GM19455 (cell line): ENCODE data around the gene LEO1.

Experiments used
- ATAC-seq: cut with Tn5 transposase; IDR thresholded peaks from one replicate; pipeline ENCODE4 v1.9.1; 2021; ENCODE audit not compliant: unreplicated experiment

The LEO1 gene

DNA sequence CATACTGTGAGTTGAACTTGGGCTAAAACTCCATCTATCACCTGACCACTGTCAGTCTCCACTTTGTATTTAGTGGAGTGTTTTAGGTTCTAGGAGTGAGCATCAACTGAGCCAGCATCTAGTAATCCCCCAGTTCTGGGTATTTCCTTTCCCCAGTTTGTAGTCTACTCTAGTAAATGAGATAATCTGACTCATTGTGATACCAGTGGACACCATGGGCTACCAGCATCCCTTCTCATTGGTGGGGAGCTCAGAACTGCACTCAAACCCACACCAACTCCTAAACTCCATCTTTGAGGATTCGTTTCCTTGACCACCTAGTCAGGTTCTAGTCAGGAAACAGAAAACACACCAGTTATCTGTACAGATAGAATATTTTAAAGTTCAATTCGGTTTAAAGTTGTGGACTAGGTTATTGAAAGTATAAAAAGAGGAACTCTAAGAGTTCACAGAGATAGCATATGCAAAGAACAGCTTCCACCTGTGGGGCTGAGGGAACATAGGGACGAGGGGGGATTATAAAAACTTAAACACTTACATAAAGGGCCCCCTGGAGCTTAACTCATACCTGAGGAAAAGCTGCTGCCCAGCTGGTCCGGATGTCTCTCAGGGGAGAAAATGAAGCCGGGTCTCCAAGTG is 36.0 kb downstream of the LEO1 start:
- ATAC-seq = peak; percentile 83

DNA sequence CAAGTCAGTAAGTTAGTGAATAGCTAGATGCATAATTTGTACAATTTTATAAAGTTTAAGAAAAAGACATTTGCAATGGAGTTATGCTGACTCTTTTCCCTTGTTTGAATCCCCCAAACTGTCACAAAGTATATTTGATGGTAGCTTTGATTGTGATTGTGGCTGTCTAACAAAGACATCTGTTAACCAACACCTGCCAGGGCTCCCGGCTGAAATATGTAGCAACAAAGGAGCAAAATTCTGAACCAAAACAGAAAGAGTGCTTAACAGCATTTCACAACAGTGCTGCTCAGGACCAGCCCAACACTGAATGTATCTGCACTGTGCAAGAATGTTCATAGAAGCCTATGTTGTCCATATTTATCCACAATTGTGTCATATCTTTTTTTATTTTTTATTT is 39.4 kb downstream of the LEO1 start:
- ATAC-seq = no peak

DNA sequence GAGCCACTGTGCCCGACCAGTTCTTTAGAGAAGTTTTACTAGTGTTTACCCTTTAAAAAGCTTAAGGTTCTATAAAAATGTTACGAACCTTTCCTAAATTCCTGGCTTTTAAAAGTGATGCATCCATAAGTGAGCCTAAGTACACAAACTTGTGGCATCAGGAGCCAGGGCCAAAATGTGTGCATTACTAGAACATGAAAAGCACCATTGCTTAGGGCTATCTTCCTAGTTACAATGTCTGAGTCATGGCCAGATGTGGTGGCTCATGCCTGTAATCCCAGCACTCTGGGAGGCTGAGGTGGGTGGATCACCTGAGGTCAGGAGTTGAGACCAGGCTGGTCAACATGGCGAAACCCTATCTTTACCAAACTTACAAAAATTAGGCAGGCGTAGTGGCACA is 39.9 kb downstream of the LEO1 start:
- ATAC-seq = no peak

- ATAC-seq = no peak
Observed at GRCh38 chr15:51931016-51931415, 40.6 kb downstream of the LEO1 start.

GRCh38 chr15:51926809-51927208 is 44.8 kb downstream of the LEO1 start:
- ATAC-seq = no peak

DNA sequence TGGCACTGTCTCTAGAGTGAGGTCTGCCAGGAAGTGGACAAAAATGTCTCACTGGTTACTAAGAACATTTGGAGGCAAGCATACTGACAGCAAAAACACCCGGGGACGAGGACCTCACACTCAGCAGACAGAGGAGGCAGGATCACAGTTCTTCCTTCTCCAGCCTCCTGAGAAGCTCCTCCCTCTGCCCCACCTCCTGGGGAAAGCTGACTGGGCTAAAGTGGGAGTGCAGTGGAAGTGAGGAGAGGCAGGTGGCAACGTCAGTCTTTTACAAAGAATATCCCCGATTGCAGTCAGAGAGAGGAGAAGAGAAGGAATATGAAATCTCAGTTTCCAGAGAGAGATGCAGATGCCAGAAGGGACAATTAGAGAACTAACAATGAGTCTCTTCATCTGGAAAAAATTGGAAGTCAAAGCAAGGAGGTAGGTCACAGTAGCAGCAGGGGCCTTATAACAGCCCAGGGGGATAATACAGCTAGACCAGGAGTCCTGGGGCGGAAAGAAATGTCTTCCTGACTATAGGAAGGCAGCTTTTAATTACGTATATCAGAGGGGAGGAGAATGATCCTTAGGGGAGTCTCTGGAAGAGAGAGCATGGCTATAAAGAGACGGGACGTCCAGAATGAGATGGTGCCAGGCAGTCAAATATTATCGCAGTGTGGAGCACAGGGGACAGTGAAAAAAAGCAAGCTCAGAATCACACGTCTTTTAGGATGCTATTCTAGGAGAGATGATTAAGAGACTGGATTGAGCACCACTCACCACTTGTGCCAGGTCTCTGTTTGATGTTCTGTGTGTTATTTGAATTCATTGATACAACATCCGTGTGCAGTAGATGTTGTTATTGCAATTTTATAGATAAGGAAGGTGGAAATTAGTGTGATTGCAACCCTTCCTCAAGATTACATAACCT is 47.2 kb downstream of the LEO1 start:
- ATAC-seq = no peak

DNA sequence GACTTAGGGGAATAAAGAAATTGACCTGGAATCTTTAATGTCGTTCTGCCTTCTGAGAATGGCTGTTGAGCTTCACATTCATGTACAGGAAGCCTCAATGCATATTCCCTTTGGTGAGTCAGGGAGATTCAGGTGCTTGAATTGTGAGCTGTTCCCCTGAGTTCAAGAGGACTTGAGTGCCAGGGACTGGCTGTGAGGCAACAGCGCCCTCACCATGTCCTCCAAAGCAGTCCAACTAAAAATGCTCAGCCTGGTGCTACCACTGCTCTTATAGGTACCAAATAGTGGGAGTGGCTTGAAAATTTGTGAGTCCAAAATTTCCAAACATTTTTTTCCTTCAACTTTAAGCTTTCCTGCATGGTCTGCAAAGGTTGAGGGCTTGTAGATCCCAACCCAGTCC is 54.1 kb downstream of the LEO1 start:
- ATAC-seq = no peak

DNA sequence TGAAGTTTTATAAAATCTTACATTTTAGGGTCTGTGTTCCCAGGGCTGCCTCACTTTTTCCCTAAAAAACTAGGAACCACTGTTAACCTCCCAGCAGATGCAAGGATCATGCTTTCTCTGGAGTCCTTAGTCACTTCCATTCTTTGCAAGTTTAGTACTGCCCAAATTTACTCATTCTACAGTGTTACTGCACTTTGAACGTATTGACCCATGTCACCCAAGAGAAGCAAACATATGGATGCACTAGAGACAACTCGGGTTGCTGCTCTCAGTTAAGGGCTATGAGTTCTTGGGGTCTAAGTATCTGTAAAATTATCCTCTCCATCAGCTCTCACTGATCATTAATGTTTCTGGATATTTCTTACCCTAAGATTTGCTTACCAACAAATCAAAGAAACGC is 59.0 kb downstream of the LEO1 start:
- no peak for ATAC-seq

GRCh38 chr15:51909584-51909983 is 62.0 kb downstream of the LEO1 start:
- no peak for ATAC-seq

GRCh38 chr15:51908316-51908715 is 63.3 kb downstream of the LEO1 start:
- ATAC-seq = no peak

DNA sequence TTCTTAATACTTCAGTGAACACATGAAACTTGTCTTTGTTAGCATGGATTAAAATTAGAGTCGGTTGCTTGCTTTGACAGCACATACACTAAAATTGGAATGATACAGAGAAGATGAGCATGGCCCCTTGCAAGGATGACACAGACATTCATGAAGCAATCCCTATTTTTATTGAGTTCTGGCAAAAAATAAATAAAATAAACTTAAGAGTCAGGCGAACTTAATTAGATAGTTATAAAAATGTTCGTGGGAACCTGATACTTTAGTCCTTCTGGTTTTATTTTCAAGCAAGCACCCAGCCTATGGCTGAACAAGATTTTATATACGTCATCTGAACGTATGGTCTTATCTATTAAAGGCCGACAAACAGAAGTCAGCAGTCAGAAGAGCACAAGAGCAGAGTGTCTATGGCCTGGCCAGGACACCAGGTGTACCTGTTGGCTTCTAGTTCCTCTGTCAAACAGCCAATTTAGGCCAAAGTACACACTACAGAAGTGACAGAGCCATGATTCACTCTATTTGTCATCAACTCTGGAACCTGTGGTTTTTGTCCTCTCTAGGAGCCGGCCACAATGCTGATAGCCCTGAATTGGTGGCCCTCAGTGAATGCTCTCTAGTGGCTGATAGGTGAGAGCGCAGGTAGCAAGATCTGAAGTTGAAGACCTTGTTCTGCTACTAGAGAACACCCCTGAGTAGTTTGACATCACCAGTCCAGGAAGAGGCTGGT is 64.3 kb downstream of the LEO1 start:
- ATAC-seq = no peak

GRCh38 chr15:51904931-51905330 is 66.6 kb downstream of the LEO1 start:
- ATAC-seq = no peak

DNA sequence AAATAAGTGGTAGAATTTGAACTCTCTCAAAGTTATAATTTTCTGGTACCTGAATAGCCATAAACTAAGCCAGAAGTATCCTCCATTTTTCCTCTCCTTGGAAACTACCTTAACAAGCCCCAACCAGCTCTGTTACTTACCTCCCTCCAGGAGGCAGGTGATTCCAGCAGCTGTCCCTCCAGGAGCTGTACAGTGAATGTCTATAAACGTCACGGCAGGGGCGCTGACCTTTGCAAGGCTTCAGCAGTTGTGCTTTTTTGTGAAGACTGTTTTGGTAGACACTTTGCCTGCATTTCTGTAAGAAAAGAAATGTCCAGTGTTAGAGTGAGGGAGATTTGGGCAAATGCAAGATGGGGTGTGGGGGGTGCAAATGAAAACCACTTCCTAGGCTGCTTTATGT is 67.2 kb downstream of the LEO1 start:
- no peak for ATAC-seq

DNA sequence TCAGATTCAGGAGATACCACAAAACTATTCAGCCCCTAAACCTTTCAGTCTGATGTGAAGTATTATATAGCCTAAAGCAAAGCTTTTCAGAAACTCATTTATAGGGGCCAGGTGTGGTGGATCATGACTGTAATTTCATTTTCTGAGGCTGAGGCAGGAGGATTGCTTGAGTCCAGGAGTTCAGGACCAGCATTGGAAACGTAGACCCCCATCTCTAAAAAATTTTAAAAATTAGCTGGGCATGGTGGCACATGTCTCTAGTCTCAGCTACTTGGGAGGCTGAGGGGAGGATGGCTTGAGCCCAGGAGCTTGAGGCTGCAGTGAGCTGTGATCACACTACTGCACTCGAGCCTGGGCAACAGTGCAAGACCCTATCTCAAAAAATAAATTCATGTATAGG is 82.1 kb downstream of the LEO1 start:
- ATAC-seq = no peak

DNA sequence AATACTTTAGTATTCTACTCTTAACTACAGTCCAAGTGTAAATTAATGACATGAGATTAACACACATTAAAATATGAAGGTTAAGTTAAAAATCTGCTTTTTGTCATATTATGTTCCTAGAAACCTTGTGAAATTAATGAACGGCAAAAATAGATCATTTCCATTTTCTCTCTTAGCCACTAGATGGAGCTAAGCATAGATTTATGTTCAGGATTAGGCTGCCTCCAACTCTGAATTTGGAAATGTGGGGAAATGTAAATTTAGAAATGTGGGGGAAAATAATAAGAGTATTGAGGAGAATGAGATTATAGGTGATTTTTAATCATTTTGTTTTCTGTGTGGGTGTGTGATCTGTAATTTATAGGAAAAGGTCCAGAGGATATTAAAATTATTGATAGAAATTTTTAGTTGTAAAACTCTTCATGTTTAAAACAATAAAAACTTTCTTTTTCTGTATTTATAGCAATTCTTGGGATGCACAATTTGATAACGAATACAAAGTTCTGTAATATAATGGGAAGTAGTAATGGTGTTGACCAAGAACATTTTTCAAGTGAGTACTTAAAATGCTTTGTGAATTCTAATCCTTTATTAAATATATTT is 82.9 kb downstream of the LEO1 start:
- ATAC-seq = no peak
